Mucosa of stomach (tissue), 1 donor: Measurements from ENCODE around the gene CACNB2.
"Not testable (repeated sequence)": the region's sequence is repeated elsewhere in the genome, so short reads cannot be mapped to it uniquely, and the experiment has no call there.

Source experiments
- H3K27me3 ChIP-seq: one replicate; pipeline ENCODE4 v1.7.0; 2013; ENCODE audit warnings: mild to moderate bottlenecking, low read length; ENCODE audit not compliant: control insufficient read depth, insufficient read depth
- H3K36me3 ChIP-seq: one replicate; pipeline ENCODE4 v1.7.0; 2013; ENCODE audit warnings: low read length; ENCODE audit not compliant: control insufficient read depth, insufficient read depth
- H3K4me1 ChIP-seq: one replicate; pipeline ENCODE4 v1.7.0; 2013; ENCODE audit warnings: mild to moderate bottlenecking, low read length; ENCODE audit not compliant: control insufficient read depth, insufficient read depth
- H3K4me3 ChIP-seq: one replicate; pipeline ENCODE4 v1.7.0; 2013; ENCODE audit warnings: low read length
- H3K9ac ChIP-seq: one replicate; pipeline ENCODE4 v1.7.0; 2013; ENCODE audit warnings: mild to moderate bottlenecking, low read length, moderate library complexity
- H3K9me3 ChIP-seq: one replicate; pipeline ENCODE4 v1.7.0; 2013; ENCODE audit warnings: mild to moderate bottlenecking, low read length, moderate library complexity; ENCODE audit not compliant: control insufficient read depth
- donor health status: Pancreatic carcinoma.

Gene CACNB2

GRCh38 chr10:18181382-18181781, 41.2 kb downstream of the CACNB2 start:
- not testable (repeated sequence) for H3K9ac ChIP-seq, H3K4me3 ChIP-seq, H3K27me3 ChIP-seq, H3K4me1 ChIP-seq, H3K9me3 ChIP-seq, H3K36me3 ChIP-seq

- Histone ChIP-seq H3K4me3 (no peak overlapping the region), H3K27me3 (no peaks in the 10 kb centered on the region), H3K36me3 (no peaks in the 10 kb centered on the region), H3K4me1 (no peaks in the 10 kb centered on the region), H3K9ac (no peak overlapping the region), H3K9me3 (no peaks in the 10 kb centered on the region)
Observed at GRCh38 chr10:18185621-18186020, 45.4 kb downstream of the CACNB2 start.

- no peaks in the 10 kb centered on the region for H3K9me3 ChIP-seq
- no peak overlapping the region for H3K9ac ChIP-seq
- no peak overlapping the region for H3K4me3 ChIP-seq
- no peaks in the 10 kb centered on the region for H3K27me3 ChIP-seq
- no peaks in the 10 kb centered on the region for H3K36me3 ChIP-seq
- H3K4me1 ChIP-seq = peaks cover 4% of the 10 kb centered on the region
Observed at GRCh38 chr10:18190840-18191239, 50.6 kb downstream of the CACNB2 start.

GRCh38 chr10:18194634-18195033, 54.4 kb downstream of the CACNB2 start:
- no peaks in the 10 kb centered on the region for H3K27me3 ChIP-seq
- no peak overlapping the region for H3K4me3 ChIP-seq
- no peak overlapping the region for H3K9ac ChIP-seq
- H3K9me3 ChIP-seq = no peaks in the 10 kb centered on the region
- no peaks in the 10 kb centered on the region for H3K36me3 ChIP-seq
- H3K4me1 ChIP-seq = peaks cover 4% of the 10 kb centered on the region

GRCh38 chr10:18195060-18195799, 55.0 kb downstream of the CACNB2 start:
- no peak overlapping the region for H3K9ac ChIP-seq
- H3K4me1 ChIP-seq = peaks cover 4% of the 10 kb centered on the region
- H3K27me3 ChIP-seq = no peaks in the 10 kb centered on the region
- H3K9me3 ChIP-seq = no peaks in the 10 kb centered on the region
- H3K4me3 ChIP-seq = no peak overlapping the region
- H3K36me3 ChIP-seq = no peaks in the 10 kb centered on the region

- Histone ChIP-seq H3K9me3 (no peaks in the 10 kb centered on the region), H3K9ac (no peak overlapping the region), H3K36me3 (no peaks in the 10 kb centered on the region), H3K27me3 (no peaks in the 10 kb centered on the region), H3K4me3 (no peak overlapping the region), H3K4me1 (peaks cover 4% of the 10 kb centered on the region)
Observed at GRCh38 chr10:18196806-18197550, 56.8 kb downstream of the CACNB2 start.

- Histone ChIP-seq H3K4me3 (no peak overlapping the region), H3K9ac (no peak overlapping the region), H3K4me1 (peaks cover 4% of the 10 kb centered on the region), H3K27me3 (no peaks in the 10 kb centered on the region), H3K9me3 (no peaks in the 10 kb centered on the region), H3K36me3 (no peaks in the 10 kb centered on the region)
Observed at GRCh38 chr10:18197706-18198105, 57.5 kb downstream of the CACNB2 start.

- no peak overlapping the region for H3K4me3 ChIP-seq
- H3K27me3 ChIP-seq = no peaks in the 10 kb centered on the region
- no peak overlapping the region for H3K9ac ChIP-seq
- no peaks in the 10 kb centered on the region for H3K4me1 ChIP-seq
- no peaks in the 10 kb centered on the region for H3K36me3 ChIP-seq
- H3K9me3 ChIP-seq = no peaks in the 10 kb centered on the region
Observed at GRCh38 chr10:18201877-18202276, 61.7 kb downstream of the CACNB2 start.

GRCh38 chr10:18202680-18203460, 62.6 kb downstream of the CACNB2 start:
- Histone ChIP-seq H3K27me3 (no peaks in the 10 kb centered on the region), H3K4me1 (no peaks in the 10 kb centered on the region), H3K9me3 (no peaks in the 10 kb centered on the region), H3K9ac (no peak overlapping the region), H3K4me3 (no peak overlapping the region), H3K36me3 (no peaks in the 10 kb centered on the region)

GRCh38 chr10:18203471-18203870, 63.2 kb downstream of the CACNB2 start:
- no peaks in the 10 kb centered on the region for H3K4me1 ChIP-seq
- no peak overlapping the region for H3K9ac ChIP-seq
- H3K27me3 ChIP-seq = no peaks in the 10 kb centered on the region
- H3K4me3 ChIP-seq = no peak overlapping the region
- no peaks in the 10 kb centered on the region for H3K36me3 ChIP-seq
- no peaks in the 10 kb centered on the region for H3K9me3 ChIP-seq

GRCh38 chr10:18204039-18204835, 64.0 kb downstream of the CACNB2 start:
- Histone ChIP-seq H3K9ac (no peak overlapping the region), H3K36me3 (no peaks in the 10 kb centered on the region), H3K4me3 (no peak overlapping the region), H3K9me3 (no peaks in the 10 kb centered on the region), H3K4me1 (no peaks in the 10 kb centered on the region), H3K27me3 (no peaks in the 10 kb centered on the region)
